BJ (cell line): ENCODE measurements around the gene UBE2B. TPM values are rescaled to one million over a fixed set of nuclear protein-coding genes. Genes with fewer than 3 reads are reported as not detected.
"Not testable (repeated sequence)": the region's sequence is repeated elsewhere in the genome, so short reads cannot be mapped to it uniquely, and the experiment has no call there.

Experiments
- CTCF ChIA-PET: fragments of 350-600 bp; formaldehyde crosslinking; extraction: SDS; loops from one replicate; lab custom pipeline; 2021; ENCODE audit warnings: antibody characterized with exemption, inconsistent platforms; lab: Yijun Ruan, JAX
- POLR2A ChIA-PET: fragments of 300-600 bp; sonication (Branson Sonifier 250); formaldehyde crosslinking; extraction: SDS; loops from one replicate; lab custom pipeline; 2021; ENCODE audit warnings: antibody characterized with exemption; lab: Charles Lee
- DNase-seq: peaks from one replicate; pipeline ENCODE4 v3.0.0-alpha.2; 2011; ENCODE audit warnings: low read depth
- H3K27me3 ChIP-seq: 2 replicates; pipeline ENCODE4 v1.6.0; 2011; ENCODE audit warnings: low read length; ENCODE audit not compliant: control insufficient read depth, insufficient read depth
- H3K36me3 ChIP-seq: 2 replicates; pipeline ENCODE4 v1.5.1; 2011; ENCODE audit warnings: low read length; ENCODE audit not compliant: control insufficient read depth, insufficient read depth
- H3K4me3 ChIP-seq: 2 replicates; pipeline ENCODE4 v1.5.1; 2011; ENCODE audit warnings: low read depth, mild to moderate bottlenecking, control low read depth, low read length
- CTCF ChIP-seq: IDR thresholded peaks from 2 replicates; pipeline ENCODE4 v1.5.1; 2011; ENCODE audit warnings: low read depth, mild to moderate bottlenecking, control low read depth, inconsistent platforms, low read length, moderate library complexity; ENCODE audit not compliant: insufficient read depth
- polyA minus RNA-seq: library from RNA; depleted of rRNA, polyadenylated mRNA; stranded (reverse); fragments of >200 nt; gene quantifications from 2 replicates; pipeline ENCODE4 v1.2.3, GENCODE V29; 2011; rRNA and poly(A)+ RNA removed
- polyA plus RNA-seq: library from polyadenylated mRNA; depleted of rRNA; stranded (reverse); fragments of >200 nt; gene quantifications from 2 replicates; pipeline ENCODE4 v1.2.3, GENCODE V29; 2011; rRNA removed

UBE2B gene
- 17.6 and 45.2 TPM in 2 replicates for polyA plus RNA-seq
- 12.4 and 16.3 TPM in 2 replicates for polyA minus RNA-seq

- POLR2A ChIA-PET, result interaction anchor here (0.6 to 1.0 kb wide), 2 partner anchors 157 to 236 kb away, joined by 3 to 5 read pairs; no protein-coding TSS in a partner anchor
- TF ChIP-seq CTCF, result no peak
- peak; percentile 93 for DNase-seq
- CTCF ChIA-PET, result interaction anchor here (0.8 to 2.4 kb wide), 8 partner anchors 10 to 216 kb away, joined by 3 to 6 read pairs (median 4); partner anchors contain the start of gene CDKN2AIPNL
- Histone ChIP-seq H3K4me3 (peak within 1 kb of the TSS; percentile 100), H3K36me3 (peaks cover 2% of the 10 kb centered on the region; the same call in 1 of the 2 replicates), H3K27me3 (no peaks in the 10 kb centered on the region)
These were observed at the start of gene UBE2B for GRCh38 chr5:134370871-134371833. Gene UBE2B, plus strand, starts transcription at chr5:134371569. Its CDS starts 27 bp downstream, at chr5:134371596.

GRCh38 chr5:134327327-134327726, 44.0 kb upstream of the UBE2B start:
- DNase-seq, result no peak
- H3K4me3 ChIP-seq, result no peak overlapping the region
- CTCF ChIA-PET, result interaction anchor here (1.1 kb wide), 1 partner anchor 260 kb away, joined by 3 read pairs; no protein-coding TSS in a partner anchor
- no peaks in the 10 kb centered on the region for H3K27me3 ChIP-seq
- H3K36me3 ChIP-seq, result no peaks in the 10 kb centered on the region
- no peak for TF ChIP-seq CTCF
- POLR2A ChIA-PET, result no interaction called here

GRCh38 chr5:134328619-134329018, 42.8 kb upstream of the UBE2B start:
- Histone ChIP-seq H3K27me3 (no peaks in the 10 kb centered on the region), H3K4me3 (no peak overlapping the region), H3K36me3 (no peaks in the 10 kb centered on the region)
- DNase-seq, result no peak
- no peak for TF ChIP-seq CTCF
- ChIA-PET CTCF (no interaction called here), POLR2A (no interaction called here)

- DNase-seq, H3K36me3 ChIP-seq, H3K27me3 ChIP-seq, CTCF ChIA-PET, H3K4me3 ChIP-seq, POLR2A ChIA-PET: not testable (repeated sequence)
These were observed 34.5 kb upstream of the UBE2B start for GRCh38 chr5:134336833-134337232.

GRCh38 chr5:134343500-134343899, 27.9 kb upstream of the UBE2B start:
- CTCF ChIA-PET, POLR2A ChIA-PET: not testable (repeated sequence)

GRCh38 chr5:134345476-134345875, 25.9 kb upstream of the UBE2B start:
- H3K36me3 ChIP-seq, CTCF ChIA-PET, H3K4me3 ChIP-seq, POLR2A ChIA-PET, H3K27me3 ChIP-seq, DNase-seq: not testable (repeated sequence)

More at GRCh38 chr5:134343500-134343899, 27.9 kb upstream of the UBE2B start:
- H3K36me3 ChIP-seq, H3K27me3 ChIP-seq, DNase-seq, H3K4me3 ChIP-seq: not testable (repeated sequence)
